ENCODE measurements around the gene MAP7D1.

MAP7D1 gene

GRCh38 chr1:36128126-36128904 is 27.6 kb upstream of the MAP7D1 start:
- DNase-seq = no peak

GRCh38 chr1:36128905-36129206 is 27.1 kb upstream of the MAP7D1 start:
- DNase-seq = no peak

DNA sequence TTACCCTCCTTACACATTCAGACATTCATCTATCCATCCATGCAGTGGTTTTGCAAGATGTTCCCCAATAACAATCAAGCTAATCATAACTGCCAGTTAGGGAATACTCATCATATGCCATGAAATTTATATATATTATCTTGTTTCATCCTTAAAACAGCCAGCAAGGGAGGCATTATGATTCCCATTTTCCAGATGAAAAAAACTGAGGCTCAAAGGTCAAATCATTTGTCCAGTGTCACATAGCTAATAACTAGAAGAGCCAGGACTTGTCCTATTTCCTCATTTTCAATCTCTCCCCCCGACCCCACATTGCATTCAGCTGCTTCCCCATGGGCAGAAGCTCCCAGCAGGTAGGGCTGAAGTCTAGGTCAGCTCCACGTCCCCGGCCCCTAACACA is 23.9 kb upstream of the MAP7D1 start:
- DNase-seq = no peak

DNA sequence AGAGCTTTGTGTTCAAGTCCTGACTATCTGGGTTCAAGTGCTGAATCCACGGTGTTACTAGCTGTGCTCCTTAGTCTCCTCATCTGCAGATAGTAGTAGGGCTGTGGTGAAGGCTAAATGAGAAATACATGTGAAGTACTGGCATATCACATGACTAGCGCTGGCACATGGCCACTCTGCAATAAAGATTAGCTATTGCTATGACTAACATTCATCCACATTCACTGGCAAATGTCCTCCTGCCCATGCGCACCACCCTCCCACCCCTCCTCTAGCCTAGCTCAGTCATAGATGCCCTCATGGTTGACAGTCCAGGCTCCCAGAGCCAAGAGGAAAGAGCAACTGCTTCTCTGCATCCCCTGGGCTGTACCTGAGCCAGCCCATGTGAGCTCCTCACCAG is 22.5 kb upstream of the MAP7D1 start:
- no peak for DNase-seq

DNA sequence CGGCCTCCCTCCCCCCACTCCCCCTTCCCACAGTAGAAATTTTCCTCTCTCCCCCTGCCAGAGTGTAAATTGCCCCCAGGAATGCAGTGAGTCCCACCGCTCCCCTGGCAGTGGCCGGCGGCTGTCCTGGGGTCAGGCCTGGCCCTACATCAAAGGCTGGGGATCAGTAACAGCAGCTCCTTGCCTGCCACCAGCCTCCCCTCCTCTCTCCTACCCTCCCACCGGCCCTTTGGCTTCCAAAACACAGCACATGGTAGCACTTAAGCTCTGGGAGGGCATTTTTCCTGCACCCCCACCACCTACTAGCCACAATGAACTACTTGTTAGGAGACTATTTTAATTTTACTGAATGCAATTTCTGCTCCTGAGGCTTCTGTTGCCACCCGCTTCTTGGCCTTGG is 21.9 kb upstream of the MAP7D1 start:
- DNase-seq = no peak

DNA sequence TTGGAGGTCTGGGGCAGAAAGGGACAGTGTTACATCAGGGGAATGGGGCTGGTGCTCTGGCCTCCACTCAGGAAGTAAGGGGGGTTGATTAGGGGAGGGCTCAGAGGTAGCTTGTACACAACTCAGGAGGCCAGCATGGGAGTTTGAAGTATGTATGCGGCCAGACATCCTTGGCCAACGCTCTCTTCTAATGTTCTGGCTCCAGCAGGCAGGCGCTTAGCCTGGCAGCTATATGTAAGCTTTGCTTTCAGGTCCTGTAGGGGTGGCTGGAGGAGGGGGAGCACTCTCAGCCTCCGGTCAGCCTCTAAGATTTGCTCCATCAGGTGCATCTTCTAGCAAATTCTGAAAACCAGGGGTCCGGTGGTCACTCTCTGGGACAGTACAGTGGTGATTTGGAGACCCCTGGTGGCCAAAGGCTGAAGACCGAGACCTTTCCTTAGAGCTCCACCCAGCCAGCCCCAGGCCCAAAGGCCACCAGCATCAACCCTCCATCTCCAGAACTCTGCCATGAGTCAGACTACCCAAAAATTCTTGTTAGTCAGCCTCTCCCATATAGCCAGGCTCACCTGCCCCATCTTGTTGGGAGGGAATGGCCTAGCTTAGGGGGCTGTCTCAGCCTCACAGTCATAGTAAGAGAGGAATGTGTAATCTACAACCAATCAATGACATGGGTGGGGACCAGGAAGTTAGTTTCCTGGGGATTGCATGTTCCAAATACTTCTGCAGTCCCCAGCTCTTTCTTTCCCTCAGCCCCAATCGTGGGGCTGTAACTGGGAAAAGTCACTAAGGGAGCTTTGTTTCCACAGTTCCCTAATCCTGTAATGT is 21.2 kb upstream of the MAP7D1 start:
- DNase-seq = peak; percentile 80

- DNase-seq = no peak
Measured at GRCh38 chr1:36135330-36135667, 20.7 kb upstream of the MAP7D1 start.

- DNase-seq = no peak
Measured at GRCh38 chr1:36135796-36136195, 20.2 kb upstream of the MAP7D1 start.

GRCh38 chr1:36136535-36136934 is 19.4 kb upstream of the MAP7D1 start:
- no peak for DNase-seq

DNA sequence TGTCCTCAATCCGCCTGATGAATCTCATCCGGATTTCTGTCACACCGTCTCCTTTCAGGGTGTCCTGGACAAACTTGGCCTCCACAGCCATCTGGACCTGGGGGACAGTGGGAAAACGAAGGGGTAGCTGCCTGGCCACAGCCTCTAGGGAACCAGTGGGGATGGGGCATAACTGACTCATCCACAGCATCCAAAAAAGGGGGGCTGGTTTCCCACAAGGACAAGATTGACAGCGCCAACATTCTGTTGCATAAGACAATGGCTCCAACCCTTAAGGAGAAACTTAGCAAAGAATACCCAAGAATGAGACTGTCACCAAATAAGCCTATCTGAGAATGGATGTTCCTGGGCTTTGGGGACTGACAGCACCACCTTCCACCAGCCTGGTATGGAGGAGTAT is 18.7 kb upstream of the MAP7D1 start:
- DNase-seq = no peak

DNA sequence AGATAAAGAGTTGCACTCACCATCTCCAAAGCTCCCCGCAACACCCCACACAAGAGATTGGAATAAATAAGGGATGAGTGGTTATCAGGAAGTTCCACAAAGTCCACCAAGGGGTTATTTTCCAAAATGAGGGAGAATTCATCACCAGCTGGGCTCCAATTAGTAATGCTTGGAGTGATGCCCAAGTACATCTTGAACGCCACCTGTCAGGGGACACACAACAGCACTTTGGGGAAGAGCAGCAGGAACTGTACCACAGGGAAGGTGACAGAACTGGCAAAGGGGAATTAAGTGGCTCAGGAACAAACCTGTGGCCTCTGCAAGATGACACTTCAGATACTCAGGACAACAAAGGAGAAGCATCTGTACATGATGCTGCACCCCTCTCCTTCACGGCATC is 18.2 kb upstream of the MAP7D1 start:
- DNase-seq = no peak

DNA sequence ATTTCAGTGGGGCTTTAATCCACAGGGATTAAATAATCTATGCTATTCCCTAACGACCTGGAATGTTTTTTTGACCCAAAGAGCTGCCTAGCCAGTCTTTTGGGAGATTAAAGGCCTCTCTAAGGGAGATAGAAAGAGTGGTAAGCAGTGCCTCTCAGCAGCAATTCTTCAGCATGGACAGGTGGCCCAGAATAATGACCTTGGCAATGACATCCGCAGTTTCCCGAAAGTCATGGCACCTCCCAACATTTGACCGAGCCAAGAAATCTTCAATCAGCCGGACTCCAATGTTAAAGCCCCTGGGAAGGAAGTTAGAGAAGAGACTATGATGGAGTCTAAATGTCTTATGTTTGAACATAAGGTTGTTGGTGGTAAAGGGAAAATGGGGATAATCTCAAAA is 16.4 kb upstream of the MAP7D1 start:
- DNase-seq = no peak

GRCh38 chr1:36142121-36142520 is 13.8 kb upstream of the MAP7D1 start:
- no peak for DNase-seq

DNA sequence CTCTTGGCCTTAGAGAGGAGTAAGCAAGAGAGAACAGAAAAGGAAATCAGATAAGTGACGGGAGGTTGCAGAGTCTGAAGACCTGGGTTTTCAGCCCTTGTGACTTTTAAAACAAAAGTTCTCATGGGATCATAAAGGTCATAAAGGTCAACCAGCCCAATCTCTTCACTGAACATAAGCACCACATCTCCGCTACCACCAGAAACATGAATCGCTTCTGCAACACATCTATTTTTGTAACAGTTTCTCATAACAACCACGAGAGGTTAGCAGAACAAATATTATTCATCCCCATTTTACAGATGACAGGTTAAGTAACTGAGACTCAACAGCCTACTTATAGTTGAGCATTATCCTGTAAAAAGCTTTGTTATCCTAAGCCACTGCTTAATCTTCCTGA is 12.5 kb upstream of the MAP7D1 start:
- DNase-seq = no peak

- no peak for DNase-seq
Measured at GRCh38 chr1:36144413-36144812, 11.5 kb upstream of the MAP7D1 start.

DNA sequence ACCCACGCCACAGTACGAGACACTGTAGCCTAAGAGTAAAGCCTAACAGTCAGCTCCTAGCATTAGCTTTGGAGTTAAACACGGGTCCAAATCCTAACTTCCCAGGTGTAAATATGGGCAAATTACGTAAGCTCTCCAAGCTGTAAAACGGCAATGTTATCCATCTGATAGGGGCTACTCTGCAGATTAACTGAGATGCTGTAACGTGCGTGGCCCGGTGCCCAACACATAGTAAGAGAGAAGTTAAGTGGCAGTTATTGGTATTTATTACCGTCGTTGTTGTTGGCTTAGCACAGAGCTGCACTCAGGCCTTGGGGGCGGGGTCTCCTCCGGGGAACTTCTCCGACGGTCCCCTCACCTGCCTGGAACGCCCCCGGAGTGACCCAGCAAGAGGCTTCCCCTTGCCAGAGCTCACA is 7.1 kb upstream of the MAP7D1 start:
- no peak for DNase-seq

- peak; percentile 99 for DNase-seq
Measured at GRCh38 chr1:36149237-36149972, 6.6 kb upstream of the MAP7D1 start, which contains the start of gene TRAPPC3. TSS of gene TRAPPC3 (minus strand) at chr1:36149486. CDS start at chr1:36149378, 108 bp downstream.

DNA sequence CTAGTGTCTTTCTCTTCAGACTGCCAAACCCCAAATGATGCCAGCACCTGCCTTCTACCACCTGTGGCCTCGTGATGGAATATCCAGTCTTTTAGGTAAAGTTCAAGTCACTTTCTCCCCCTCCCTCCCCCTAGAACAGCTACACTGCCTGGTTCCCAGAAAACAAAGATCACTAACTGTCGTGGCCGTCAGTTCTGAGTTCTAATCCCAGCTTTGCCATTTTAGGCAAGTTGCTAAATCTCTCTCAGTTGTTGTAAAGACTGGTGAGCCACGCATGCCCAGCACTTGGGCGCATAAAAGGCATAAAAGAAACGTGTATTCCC is 6.0 kb upstream of the MAP7D1 start:
- DNase-seq = no peak

DNA sequence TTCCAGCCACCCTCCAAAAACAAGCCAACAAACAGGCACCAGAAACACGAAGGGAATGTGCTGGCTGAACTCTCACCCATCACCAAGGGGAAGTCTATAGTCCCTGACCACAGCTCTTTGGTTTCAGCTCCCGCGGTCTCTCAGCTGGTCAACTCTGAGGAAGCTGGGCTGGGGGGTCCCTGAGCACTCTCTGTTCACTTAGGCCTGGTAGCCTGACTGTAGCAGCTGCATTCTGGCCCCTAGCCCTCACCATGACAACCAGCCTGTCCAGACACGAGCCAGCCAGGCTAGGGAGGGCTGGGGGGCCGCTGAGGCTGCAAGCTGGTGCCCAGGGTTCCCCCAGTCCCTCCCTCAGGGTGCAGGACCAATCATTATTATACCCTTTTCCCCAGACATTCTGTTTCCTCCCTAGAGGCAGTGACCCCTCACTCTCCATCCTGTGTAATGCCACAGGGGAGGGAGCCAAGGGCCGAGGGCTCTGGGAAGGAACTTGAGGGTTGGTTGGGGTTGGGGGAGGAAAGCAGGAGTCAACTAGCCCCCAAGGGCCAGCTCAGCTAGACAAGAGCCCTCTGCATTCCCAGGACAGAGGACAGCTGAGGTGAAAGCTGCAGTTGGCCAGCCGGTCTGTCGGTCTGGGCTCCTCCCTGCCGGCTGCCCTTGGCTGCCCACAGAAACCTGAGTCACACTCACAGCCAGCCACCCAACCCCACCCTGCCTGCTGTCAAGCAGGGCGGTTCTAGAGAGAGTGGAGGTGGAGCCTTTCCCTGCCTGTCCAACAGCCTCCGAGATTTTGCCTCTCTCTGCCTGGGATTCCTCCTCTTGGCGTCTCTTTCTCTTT is 5.4 kb upstream of the MAP7D1 start:
- peak; percentile 86 for DNase-seq

DNA sequence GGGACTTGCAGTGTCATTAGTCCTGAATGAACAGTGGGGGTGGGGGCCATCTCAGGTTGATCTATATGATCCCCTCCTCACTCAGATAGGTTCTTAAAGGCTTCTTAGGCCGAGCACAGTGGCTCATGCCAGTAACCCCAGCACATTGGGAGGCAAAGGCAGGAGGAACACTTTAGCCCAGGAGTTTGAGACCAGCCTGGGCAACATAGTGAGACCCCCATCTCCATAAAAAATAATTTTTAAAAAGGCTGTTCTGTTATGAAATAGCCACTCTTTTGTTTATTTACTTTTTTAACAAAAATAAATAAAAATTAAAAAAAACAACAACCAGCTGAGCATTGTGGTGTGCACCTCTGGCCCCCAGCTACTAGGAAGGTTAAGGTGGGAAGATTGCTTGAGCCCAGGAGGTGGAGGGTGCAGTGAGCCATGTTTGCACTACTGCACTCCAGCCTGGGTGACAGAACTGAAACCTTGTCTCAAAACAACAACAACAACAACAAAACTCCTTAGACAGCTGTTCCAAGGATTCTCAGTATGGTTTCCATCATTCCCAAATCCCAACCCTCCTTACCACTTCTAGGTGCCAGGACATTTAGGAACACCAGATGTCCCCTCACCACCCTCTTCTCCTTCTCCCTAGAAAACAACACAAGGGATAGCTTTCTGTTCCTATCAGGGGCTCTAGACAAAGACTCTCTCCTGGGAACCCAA is 4.7 kb upstream of the MAP7D1 start:
- peak; percentile 14 for DNase-seq

DNA sequence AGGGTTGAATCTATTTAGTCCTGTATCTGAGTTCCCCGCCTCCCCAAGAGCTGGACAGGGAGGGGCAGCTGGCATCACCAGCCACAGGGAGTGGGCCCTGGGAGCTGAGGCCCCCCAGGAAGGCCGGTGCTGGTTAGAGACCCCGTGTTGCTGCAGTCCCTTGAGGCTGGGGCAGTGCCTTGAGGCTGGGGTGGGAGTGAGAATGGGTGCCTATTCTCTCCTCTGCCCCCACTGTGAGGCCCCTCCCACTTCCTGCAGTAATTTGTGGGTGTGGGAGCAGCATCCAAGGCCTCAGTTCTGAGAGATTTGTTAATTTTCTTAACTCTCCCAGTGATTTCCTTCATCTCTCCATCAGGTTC is 4.1 kb upstream of the MAP7D1 start:
- DNase-seq = no peak

- DNase-seq = no peak
Measured at GRCh38 chr1:36153476-36153875, 2.5 kb upstream of the MAP7D1 start.

- DNase-seq = no peak
Measured at GRCh38 chr1:36154335-36154734, 1.6 kb upstream of the MAP7D1 start.
